HG03108 (cell line): Measurements from ENCODE around the gene AP5Z1.
"Not testable (repeated sequence)": the region's sequence is repeated elsewhere in the genome, so short reads cannot be mapped to it uniquely, and the experiment has no call there.

Experiments
- ATAC-seq: cut with Tn5 transposase; IDR thresholded peaks from one replicate; pipeline ENCODE4 v1.9.1; 2021; ENCODE audit warnings: moderate library complexity; ENCODE audit not compliant: unreplicated experiment

Gene AP5Z1

DNA sequence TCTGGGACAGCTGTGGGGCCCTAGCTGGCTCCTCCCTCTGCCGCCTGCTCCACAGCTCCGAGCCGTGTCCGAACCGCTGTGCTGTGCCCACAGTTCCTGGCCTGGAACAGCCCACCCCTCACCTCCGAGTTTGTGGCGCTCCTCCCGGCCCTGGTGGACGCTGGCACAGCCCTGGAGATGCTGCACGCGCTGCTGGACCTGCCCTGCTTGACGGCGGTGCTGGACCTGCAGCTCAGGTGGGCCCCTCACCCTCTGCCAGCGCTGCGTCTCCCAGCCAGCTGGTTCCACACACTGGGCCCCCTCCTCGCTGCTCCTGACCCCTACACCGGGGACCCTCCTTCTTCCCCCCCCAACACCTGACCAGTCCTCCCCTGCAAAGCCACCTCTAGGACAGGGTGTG, 12.1 kb downstream of the AP5Z1 start:
- no peak for ATAC-seq

- no peak for ATAC-seq
Observed at GRCh38 chr7:4787947-4788626, 12.7 kb downstream of the AP5Z1 start.

DNA sequence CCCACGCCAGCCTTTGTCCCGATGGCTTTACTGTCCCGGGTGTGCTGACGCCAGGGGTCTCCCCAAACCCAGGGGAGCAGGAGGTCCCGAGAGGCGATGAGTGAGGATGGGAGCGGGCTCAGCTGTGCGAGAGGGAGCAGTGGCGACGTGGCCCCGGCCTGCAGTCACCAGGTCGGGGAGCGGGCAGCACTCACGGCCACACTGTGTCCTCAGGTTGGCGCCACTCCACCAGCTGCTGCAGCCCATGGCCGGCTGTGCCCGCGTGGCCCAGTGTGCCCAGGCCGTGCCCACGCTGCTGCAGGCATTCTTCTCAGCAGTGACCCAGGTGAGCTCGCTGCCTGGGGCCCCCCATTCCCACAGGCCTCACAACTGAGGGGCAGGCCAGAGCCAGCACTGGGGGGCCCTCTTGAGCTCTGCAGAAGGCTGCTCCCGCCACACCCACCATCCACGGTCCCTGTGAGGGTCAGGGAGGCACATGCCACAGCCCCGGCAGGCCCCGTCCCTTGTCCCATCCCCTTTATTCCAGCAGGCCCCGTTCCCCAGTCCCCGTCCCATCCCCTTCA, 13.3 kb downstream of the AP5Z1 start:
- no peak for ATAC-seq

- no peak for ATAC-seq
Observed at GRCh38 chr7:4789194-4790077, 14.0 kb downstream of the AP5Z1 start.

DNA sequence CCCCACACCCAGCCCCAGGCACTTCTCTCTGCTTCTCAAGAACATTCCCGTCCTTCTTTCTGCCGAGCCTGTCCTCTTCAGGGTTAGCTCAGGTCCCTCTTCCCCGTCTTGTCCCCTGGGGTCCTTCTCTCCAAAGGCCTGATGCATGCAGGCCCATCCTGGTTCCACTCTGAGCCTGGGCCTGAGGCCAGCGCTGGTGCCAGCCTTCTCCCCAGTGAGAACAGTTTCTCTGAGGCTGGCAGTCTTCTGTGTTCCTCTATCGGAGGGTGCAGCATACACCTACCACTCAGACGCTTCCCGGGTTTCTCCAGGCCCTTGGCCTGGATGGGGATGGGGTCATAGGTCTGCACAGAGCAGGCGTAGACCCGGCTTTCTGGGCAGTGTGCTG, 14.6 kb downstream of the AP5Z1 start:
- no peak for ATAC-seq

- ATAC-seq, result no peak
Observed at GRCh38 chr7:4790516-4790991, 15.1 kb downstream of the AP5Z1 start.

DNA sequence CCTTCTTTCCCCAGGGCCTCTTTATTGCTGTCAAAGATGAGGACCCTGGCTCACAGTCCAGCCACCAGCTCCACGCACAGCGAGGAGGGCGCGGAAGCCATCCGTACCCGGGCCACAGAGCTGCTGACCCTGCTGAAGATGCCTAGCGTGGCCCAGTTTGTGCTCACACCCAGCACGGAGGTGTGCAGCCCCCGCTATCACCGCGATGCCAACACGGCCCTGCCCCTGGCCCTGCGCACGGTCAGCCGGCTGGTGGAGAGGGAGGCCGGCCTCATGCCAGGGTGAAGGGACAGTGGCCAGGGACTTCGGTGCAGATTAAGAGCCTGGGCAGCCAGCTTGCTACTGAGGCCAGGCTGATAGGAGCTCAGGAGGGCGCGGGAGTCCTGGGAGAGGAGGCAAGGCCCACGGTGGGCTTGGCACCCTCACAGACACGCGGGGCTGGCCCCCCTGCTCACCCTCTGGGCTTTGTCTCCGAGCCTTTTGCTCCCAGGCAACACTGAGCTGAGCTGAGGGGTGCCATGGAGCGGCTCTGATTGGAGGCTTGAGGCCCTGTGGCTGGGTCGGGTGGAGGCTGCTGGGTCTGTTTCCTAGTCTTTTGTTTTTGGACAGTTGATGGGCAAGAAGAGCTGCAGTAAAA, 15.8 kb downstream of the AP5Z1 start:
- no peak for ATAC-seq

DNA sequence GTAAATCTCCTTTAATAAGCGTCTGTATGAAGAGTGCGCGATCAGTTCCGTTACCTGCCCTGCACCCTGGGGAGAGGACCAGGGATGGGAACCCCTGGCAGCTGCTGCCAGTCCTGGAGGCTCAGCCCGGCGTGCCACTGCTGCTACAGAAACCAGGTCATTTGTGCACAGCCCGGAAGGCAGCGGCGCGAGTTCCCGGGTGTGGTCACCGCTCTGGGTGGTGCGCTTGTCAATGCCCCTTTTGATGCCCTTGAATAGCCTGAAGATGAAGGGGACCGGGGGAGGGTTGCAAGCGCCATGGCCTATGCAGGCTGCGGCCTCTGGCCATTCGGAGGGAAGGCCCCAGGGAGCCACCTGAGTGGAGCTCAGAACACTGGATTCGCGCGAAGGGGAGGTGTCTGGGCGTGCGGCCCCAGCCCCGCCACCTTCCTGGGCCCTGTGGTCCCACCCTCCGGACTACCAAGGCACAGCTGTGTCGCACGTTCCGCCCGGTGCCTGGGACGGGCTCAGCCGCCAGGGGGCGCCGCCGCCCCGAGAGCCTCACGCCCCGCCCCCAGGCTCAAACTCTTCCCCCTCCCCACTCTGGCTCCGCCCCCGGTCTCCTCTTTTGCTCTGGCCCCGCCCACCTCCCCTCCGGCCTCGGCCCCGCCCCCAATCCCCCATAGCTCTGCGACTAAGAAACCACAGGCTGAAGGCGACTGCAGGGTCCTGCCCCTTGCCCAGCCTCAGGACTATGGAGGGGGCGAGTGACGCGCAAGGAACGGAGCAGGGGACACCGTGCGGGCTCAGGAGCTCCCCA, 16.5 kb downstream of the AP5Z1 start:
- no peak for ATAC-seq

DNA sequence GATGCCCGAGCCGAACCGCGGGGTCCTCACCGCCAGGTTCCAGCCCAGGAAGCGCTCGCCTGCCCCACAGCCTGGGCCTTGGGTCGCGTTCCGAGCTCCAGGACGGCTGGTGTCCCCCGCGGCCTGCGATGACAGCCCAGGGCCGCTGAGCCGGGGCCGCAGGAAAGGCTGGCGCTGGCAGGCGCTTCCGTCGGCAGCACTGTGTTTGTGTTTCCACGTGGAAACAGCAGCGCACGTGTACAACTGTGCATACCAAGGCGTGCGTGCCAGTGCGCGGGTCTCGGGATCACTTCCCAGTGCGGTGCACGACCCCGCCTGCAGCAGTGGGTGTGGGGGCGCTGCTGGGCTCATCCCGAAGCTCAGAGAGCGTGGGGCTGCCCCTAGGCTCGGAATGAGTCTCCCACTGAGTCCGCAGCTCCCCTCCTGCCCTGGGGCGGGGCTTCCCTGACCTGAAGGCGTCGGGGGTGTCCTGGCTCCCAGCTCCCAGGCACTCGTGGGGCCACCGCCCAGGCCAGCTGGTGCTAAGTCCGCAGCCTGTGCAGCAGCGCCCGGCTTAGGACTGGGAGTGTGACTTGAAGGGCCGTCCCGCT, 17.2 kb downstream of the AP5Z1 start:
- ATAC-seq, result no peak

DNA sequence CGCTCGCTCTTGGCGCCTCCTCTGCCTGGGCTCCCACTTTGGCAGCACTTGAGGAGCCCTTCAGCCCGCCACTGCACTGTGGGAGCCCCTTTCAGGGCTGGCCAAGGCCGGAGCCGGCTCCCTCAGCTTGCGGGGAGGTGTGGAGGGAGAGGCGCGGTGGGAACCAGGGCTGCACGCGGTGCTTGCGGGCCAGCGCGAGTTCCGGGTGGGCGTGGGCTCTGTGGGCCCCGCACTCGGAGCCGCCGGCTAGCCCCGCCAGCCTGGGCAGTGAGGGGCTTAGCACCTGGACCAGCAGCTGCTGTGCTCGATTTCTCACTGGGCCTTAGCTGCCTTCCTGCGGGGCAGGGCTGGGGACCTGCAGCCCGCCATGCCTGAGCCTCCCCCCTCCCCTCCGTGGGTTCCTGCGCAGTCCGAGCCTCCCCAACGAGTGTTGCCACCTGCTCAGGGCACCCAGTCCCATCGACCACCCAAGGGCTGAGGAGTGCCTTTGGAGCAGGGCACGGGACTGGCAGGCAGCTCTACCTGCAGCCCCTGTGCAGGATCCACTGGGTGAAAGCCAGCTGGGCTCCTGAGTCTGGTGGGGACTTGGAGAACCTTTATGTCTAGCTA, 18.1 kb downstream of the AP5Z1 start:
- not testable (repeated sequence) for ATAC-seq

DNA sequence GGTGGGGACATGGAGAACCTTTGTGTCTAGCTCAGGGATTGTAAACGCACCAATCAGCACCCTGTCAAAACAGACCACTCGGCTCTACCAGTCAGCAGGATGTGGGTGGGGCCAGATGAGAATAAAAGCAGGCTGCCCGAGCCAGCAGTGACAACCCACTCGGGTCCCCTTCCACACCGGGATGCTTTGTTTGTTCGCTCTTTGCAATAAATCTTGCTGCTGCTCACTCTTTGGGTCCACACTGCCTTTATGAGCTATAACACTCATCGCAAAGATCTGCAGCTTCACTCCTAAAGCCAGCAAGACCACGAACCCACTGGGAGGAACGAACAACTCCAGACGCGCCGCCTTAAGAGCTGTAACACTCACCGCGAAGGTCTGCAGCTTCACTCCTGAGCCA, 18.7 kb downstream of the AP5Z1 start:
- not testable (repeated sequence) for ATAC-seq

DNA sequence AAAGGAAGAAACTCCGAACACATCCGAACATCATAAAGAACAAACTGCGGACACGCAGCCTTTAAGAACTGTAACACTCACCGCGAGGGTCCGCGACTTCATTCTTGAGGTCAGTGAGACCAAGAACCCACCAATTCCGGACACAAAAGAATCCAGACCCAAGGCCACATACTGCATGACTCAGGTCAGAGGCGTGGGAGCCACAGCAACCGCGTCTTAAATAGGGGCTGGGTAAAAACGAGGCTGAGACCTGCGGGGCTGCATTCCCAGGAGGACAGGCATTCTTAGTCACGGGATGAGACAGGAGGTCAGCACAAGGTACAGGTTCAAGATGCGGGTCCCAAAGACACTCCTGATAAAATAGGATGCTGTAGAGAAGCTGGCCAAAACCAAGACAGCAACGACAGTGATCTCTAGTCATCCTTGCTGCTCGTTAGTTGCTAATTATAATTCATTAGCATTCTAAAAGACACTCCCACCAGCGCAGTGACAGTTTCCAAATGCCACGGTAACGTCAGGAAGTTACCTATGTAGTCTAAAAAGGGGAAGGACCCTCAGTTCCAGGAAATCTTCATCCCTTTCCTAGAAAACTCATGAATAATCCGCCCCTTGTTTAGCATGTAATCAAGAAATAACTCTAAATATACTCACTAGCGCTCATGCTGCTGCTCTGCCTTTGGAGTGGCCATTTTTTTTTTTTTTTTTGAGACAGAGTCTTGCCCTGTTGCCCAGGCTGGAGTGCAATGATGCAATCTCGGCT, 19.3 kb downstream of the AP5Z1 start:
- no peak for ATAC-seq

GRCh38 chr7:4796453-4796852, 21.0 kb downstream of the AP5Z1 start:
- no peak for ATAC-seq

GRCh38 chr7:4797858-4798705, 22.7 kb downstream of the AP5Z1 start:
- no peak for ATAC-seq

- ATAC-seq, result no peak
Observed at GRCh38 chr7:4798706-4799235, 23.3 kb downstream of the AP5Z1 start.

- ATAC-seq, result no peak
Observed at GRCh38 chr7:4799508-4800268, 24.3 kb downstream of the AP5Z1 start.

- ATAC-seq, result no peak
Observed at GRCh38 chr7:4800487-4800886, 25.1 kb downstream of the AP5Z1 start.
